ENCODE data around the gene PDF. TPM values are rescaled to one million over a fixed set of nuclear protein-coding genes. Genes with fewer than 3 reads are reported as not detected.

The PDF gene
- total and polyA plus RNA-seq, 2 of the 13 experiments (the other 11 are each of a cell fraction or from before 2014, with no cell fraction given) = 12.4 to 48.8 TPM

- TF ChIP-seq ZBTB4 (CRISPR knock-in tag; IDR thresholded peaks at IDR 0.05; ENCODE audit: borderline replicate concordance) = no peak
- 0 out of 2 replicates have a peak, but pooled peaks have one; percentile 13 for TF ChIP-seq ZNF768 (CRISPR knock-in tag; IDR thresholded peaks at IDR 0.05)
- no peak for TF ChIP-seq SOX5 (CRISPR knock-in tag; IDR thresholded peaks at IDR 0.05; ENCODE audit: borderline replicate concordance)
- no peak for TF ChIP-seq ZNF543 (CRISPR knock-in tag; IDR thresholded peaks at IDR 0.05)
- no peak for TF ChIP-seq ZNF567 (CRISPR knock-in tag; IDR thresholded peaks at IDR 0.05; ENCODE audit: borderline replicate concordance)
Measured at GRCh38 chr16:69323415-69323814, 7.0 kb downstream of the PDF start (continued).

GRCh38 chr16:69322343-69322742 is 8.0 kb downstream of the PDF start:
- DNase-seq (ENCODE audit: low spot score) (no peak), ATAC-seq (no peak), FAIRE-seq (no peak)
- in situ Hi-C loops (cut with HindIII; ENCODE audit: extremely low pct_ligation_motif_present, low pct_unique_long_range_greater_than_20kb) = no loop called here
- no peak for TF ChIP-seq STAG1 (CRISPR knock-in tag; IDR thresholded peaks at IDR 0.05)
- no peak for TF ChIP-seq PHF20 (CRISPR knock-in tag; IDR thresholded peaks at IDR 0.05)
- TF ChIP-seq RBM22 (optimal IDR thresholded peaks at IDR 0.05; ENCODE audit: low read length) = peak; percentile 43
- TF ChIP-seq NR2C2 (CRISPR knock-in tag; IDR thresholded peaks at IDR 0.05; ENCODE audit: borderline replicate concordance) = no peak
- TF ChIP-seq AGO2 (optimal IDR thresholded peaks at IDR 0.05; ENCODE audit: low read depth, low read length) = peak; percentile 49
- no peak for TF ChIP-seq EP300 (IDR thresholded peaks at IDR 0.05; ENCODE audit: low read depth in 2 of 2, low read length in 2 of 2)
- TF ChIP-seq EP300 (CRISPR knock-in tag; IDR thresholded peaks at IDR 0.05; ENCODE audit: borderline replicate concordance) = no peak
- 0 out of 2 replicates have a peak, but pooled peaks have one; percentile 27 for TF ChIP-seq DR1 (CRISPR knock-in tag; IDR thresholded peaks at IDR 0.05)
- TF ChIP-seq POLR2G (IDR thresholded peaks at IDR 0.05; ENCODE audit: low read depth, low read length) = peak; percentile 52; the same call in 1 of the 2 replicates
- Histone ChIP-seq H3K9me3 (ENCODE audit: low read length) (no peaks in the 10 kb centered on the region), H3K4me3 (replicated peaks in 1 of 3; ENCODE audit: insufficient read depth in 1 of 3, low read depth in 2 of 3, low read length in 3 of 3) (no peak overlapping the region), H3K79me2 (ENCODE audit: insufficient read depth, low read length) (peaks cover 33% of the 10 kb centered on the region), H3K27ac (ENCODE audit: extremely low read length, insufficient read depth, low read length) (no peak overlapping the region), H3K4me1 (ENCODE audit: insufficient read depth, low read length) (peaks cover 34% of the 10 kb centered on the region), H2AFZ (ENCODE audit: low read length) (no peak overlapping the region), H3K4me2 (ENCODE audit: low read depth, low read length) (no peak overlapping the region), H3K27me3 (ENCODE audit: control insufficient read depth in 1 of 2, insufficient read depth in 2 of 2, low read length in 2 of 2) (no peaks in the 10 kb centered on the region), H3K9ac (ENCODE audit: insufficient read depth, low read depth, low read length) (no peak overlapping the region), H3K36me3 (replicated peaks in 1 of 2; ENCODE audit: control insufficient read depth in 1 of 2, insufficient read depth in 2 of 2, low read length in 2 of 2) (peaks cover 43 to 70% of the 10 kb centered on the region in 2 experiments), H4K20me1 (ENCODE audit: insufficient read depth, low read length) (peaks cover 21% of the 10 kb centered on the region)
- ChIA-PET CTCF (ENCODE audit: low intra/inter-chr PET ratio, low total read pairs) (no interaction called here), POLR2A (interaction anchor here (1.4 kb wide), 1 partner anchor 18 kb away, joined by 4 read pairs; no protein-coding TSS in a partner anchor)
- WGBS (ENCODE audit: low lambda C conversion rate) = 98% methylated on average over 7 of the region's 7 CpGs
- intact Hi-C loops (cut with micrococcal nuclease; ENCODE audit: unreplicated experiment) = no loop called here
- BruUV-seq (replicated peaks) = no TSS peak
